Stomach (tissue), 9 donors: ENCODE data around the gene CEMIP. TPM values are rescaled to one million over a fixed set of nuclear protein-coding genes. Genes with fewer than 3 reads are reported as not detected.

Source experiments
- DNase-seq, 2 donors: peaks; one replicate each; pipeline versions ENCODE4 v3.0.0 to v3.0.0-alpha.2; 2013 to 2019
- H3K27ac ChIP-seq, 5 donors: fragments of 200-600 bp in 4 of 5; sonication (generic) in 4 of 5; one replicate each; pipeline ENCODE4 v1.5.1; 2013 to 2019; ENCODE audit warnings: mild to moderate bottlenecking in 1 of 5, moderate library complexity in 1 of 5
- H3K27me3 ChIP-seq, 3 donors: fragments of 200-600 bp; sonication (generic); one replicate each; pipeline ENCODE4 v1.5.1; 2017 to 2019; ENCODE audit warnings: mixed run types in 1 of 3
- H3K36me3 ChIP-seq, 4 donors: fragments of 200-600 bp; sonication (generic); 1 replicate in 3 of 4; 2 replicates in 1 of 4; pipeline ENCODE4 v1.5.1; 2016 to 2019
- H3K4me1 ChIP-seq, 4 donors: fragments of 200-600 bp; sonication (generic); one replicate each; pipeline ENCODE4 v1.5.1; 2016 to 2019
- H3K4me3 ChIP-seq, 4 donors: fragments of 200-600 bp; sonication (generic) in 3 of 4; one replicate each; pipeline ENCODE4 v1.5.1; 2016 to 2019; ENCODE audit warnings: mild to moderate bottlenecking in 1 of 4
- H3K9me3 ChIP-seq, 4 donors: fragments of 200-600 bp; sonication (generic); one replicate each; pipeline ENCODE4 v1.5.1; 2016 to 2019
- CTCF ChIP-seq, 7 experiments: fragments of 450-650 bp in 4 of 7; fragments of 200-600 bp in 3 of 7; sonication (generic) in 3 of 7; IDR thresholded peaks; one replicate each; pipeline ENCODE4 v1.5.1; 2016 to 2019; ENCODE audit warnings: antibody characterized with exemption in 7 of 7, control low read depth in 2 of 7, mild to moderate bottlenecking in 1 of 7
- EP300 ChIP-seq: sonication (generic); formaldehyde crosslinking; IDR thresholded peaks from one replicate; pipeline ENCODE4 v1.6.1; 2017; ENCODE audit warnings: antibody characterized with exemption
- POLR2A ChIP-seq, 4 donors: fragments of 450-650 bp; IDR thresholded peaks; one replicate each; pipeline ENCODE4 v1.6.1; 2016; ENCODE audit warnings: antibody characterized with exemption in 4 of 4, control low read depth in 2 of 4, mild to moderate bottlenecking in 1 of 4, moderate library complexity in 1 of 4
- POLR2AphosphoS5 ChIP-seq, 3 donors: sonication (generic); formaldehyde crosslinking; IDR thresholded peaks; one replicate each; pipeline ENCODE4 v1.6.1; 2016; ENCODE audit warnings: antibody characterized with exemption in 3 of 3
- WGBS, 5 donors: extraction: QIAGEN DNeasy Blood & Tissue Kit in 3 of 5; methylation state at CpG; one replicate each; pipeline versions ENCODE4 v1.1.5 to v1.1.7; 2013 to 2018; 5-methylcytosine and 5-hydroxymethylcytosine counted together
- intact Hi-C: fragments of 100-400 bp; cut with DNase I; formaldehyde crosslinking; loops from one replicate; pipeline ENCODE4 v1.15.1; 2023; ENCODE audit warnings: low total_unique reads
- polyA plus RNA-seq, 3 donors: library from polyadenylated mRNA; stranded (reverse); fragments of 200-250 nt; gene quantifications; one replicate each; pipeline ENCODE4 v1.2.3, GENCODE V29; 2013
- total RNA-seq, 5 donors: library from RNA; depleted of rRNA; stranded (reverse); fragments of >200 nt; gene quantifications; one replicate each; pipeline versions ENCODE4 v1.1.0 to v1.2.3, GENCODE V29; 2014 to 2016
- donor health status: healthy with polysubstance abuse.
- donor health status: Bipolar disorder and iron deficiency.
- donor health status: healthy.

CEMIP gene
- total and polyA plus RNA-seq, 8 donors: 0.53 to 2.6 (median 1.4) TPM; not detected in 4

GRCh38 chr15:80736560-80736959, 42.6 kb upstream of the CEMIP start:
- Histone ChIP-seq H3K27ac (no peak overlapping the region), H3K9me3 (no peaks in the 10 kb centered on the region), H3K4me1 (peaks cover 0 to 45% (median 23%) of the 10 kb centered on the region in 4 donors), H3K36me3 (no peaks in the 10 kb centered on the region), H3K27me3 (no peaks in the 10 kb centered on the region), H3K4me3 (no peak overlapping the region)
- peak in 1 of 2 donors; percentile 64 for DNase-seq
- no peak for TF ChIP-seq POLR2AphosphoS5 (IDR thresholded peaks at IDR 0.05)
- TF ChIP-seq POLR2A (IDR thresholded peaks at IDR 0.05): no peak
- TF ChIP-seq CTCF (IDR thresholded peaks at IDR 0.05): no peak
- TF ChIP-seq EP300: no peak
- 60 to 68% (median 61%) methylated on average over 4 of the region's 4 CpGs for WGBS, 5 donors
- intact Hi-C loops: no loop called here

- Histone ChIP-seq H3K9me3 (no peaks in the 10 kb centered on the region), H3K4me1 (peaks cover 19 to 59% (median 26%) of the 10 kb centered on the region in 4 donors), H3K36me3 (no peaks in the 10 kb centered on the region), H3K27ac (peak overlapping the region; percentile 20 to 77 (median 55)), H3K4me3 (no peak overlapping the region), H3K27me3 (no peaks in the 10 kb centered on the region)
- peak in 2 of 3 donors; percentile 35 to 66 for TF ChIP-seq POLR2AphosphoS5 (IDR thresholded peaks at IDR 0.05)
- no peak for TF ChIP-seq CTCF (IDR thresholded peaks at IDR 0.05)
- peak; percentile 39 to 71 for DNase-seq
- intact Hi-C loops: no loop called here
- 25 to 47% (median 40%) methylated on average over 3 of the region's 3 CpGs for WGBS, 5 donors
These were observed 39.3 kb upstream of the CEMIP start for GRCh38 chr15:80739919-80740318.

- H3K4me1 ChIP-seq: peaks cover 19 to 59% (median 24%) of the 10 kb centered on the region in 4 donors
- H3K36me3 ChIP-seq: no peaks in the 10 kb centered on the region
- TF ChIP-seq POLR2A (IDR thresholded peaks at IDR 0.05): no peak
- H3K4me3 ChIP-seq: no peak overlapping the region
- peak overlapping the region in 2 of 5 donors; percentile 5 to 77 for H3K27ac ChIP-seq
- H3K9me3 ChIP-seq: no peaks in the 10 kb centered on the region
- no peak for DNase-seq
- WGBS, 5 donors: 93 to 99% (median 96%) methylated on average over 4 of the region's 4 CpGs
- no peaks in the 10 kb centered on the region for H3K27me3 ChIP-seq
- intact Hi-C loops: no loop called here
These were observed 37.1 kb upstream of the CEMIP start for GRCh38 chr15:80742081-80742480.

GRCh38 chr15:80743189-80743833, 35.9 kb upstream of the CEMIP start:
- H3K36me3 ChIP-seq: no peaks in the 10 kb centered on the region
- H3K4me3 ChIP-seq: no peak overlapping the region
- no peaks in the 10 kb centered on the region for H3K9me3 ChIP-seq
- peak overlapping the region; percentile 47 to 77 (median 66) for H3K27ac ChIP-seq
- 35 to 56% (median 43%) methylated on average over 11 of the region's 11 CpGs for WGBS, 5 donors
- H3K27me3 ChIP-seq: no peaks in the 10 kb centered on the region
- TF ChIP-seq EP300 (no peak), POLR2A (IDR thresholded peaks at IDR 0.05) (no peak), CTCF (IDR thresholded peaks at IDR 0.05) (no peak), POLR2AphosphoS5 (IDR thresholded peaks at IDR 0.05) (peak in 2 of 3 donors; percentile 22 to 28)
- H3K4me1 ChIP-seq: peaks cover 19 to 59% (median 24%) of the 10 kb centered on the region in 4 donors
- DNase-seq: peak; percentile 50 to 78
- intact Hi-C loops: no loop called here

- TF ChIP-seq POLR2AphosphoS5 (IDR thresholded peaks at IDR 0.05) (no peak), CTCF (IDR thresholded peaks at IDR 0.05) (no peak), EP300 (no peak)
- WGBS, 5 donors: 36 to 53% (median 45%) methylated on average over 6 of the region's 6 CpGs
- H3K27me3 ChIP-seq: no peaks in the 10 kb centered on the region
- H3K4me1 ChIP-seq: peaks cover 19 to 54% (median 24%) of the 10 kb centered on the region in 4 donors
- H3K36me3 ChIP-seq: peaks cover 0 to 2% (median under 1%) of the 10 kb centered on the region in 4 donors
- DNase-seq: peak in 1 of 2 donors; percentile 34
- no peak overlapping the region for H3K4me3 ChIP-seq
- H3K27ac ChIP-seq: peak overlapping the region in 4 of 5 donors; percentile 28 to 77 (median 56)
- H3K9me3 ChIP-seq: no peaks in the 10 kb centered on the region
- intact Hi-C loops: no loop called here
These were observed 34.8 kb upstream of the CEMIP start for GRCh38 chr15:80744415-80744814.
